WTC11 (cell line): ENCODE measurements around the gene RBM3.

ENCODE experiments used
- ATF3 ChIP-seq: sonication (generic); formaldehyde crosslinking; conservative IDR thresholded peaks from 2 replicates; pipeline ENCODE4 v1.8.1; 2022; ENCODE audit warnings: mild to moderate bottlenecking, missing genetic modification reagents
- EMX1 ChIP-seq: fragments of 250-450 bp; sonication (Bioruptor Pico); IDR thresholded peaks from 2 replicates; pipeline ENCODE4 v1.8.0; 2021; ENCODE audit warnings: mild to moderate bottlenecking
- ESRRA ChIP-seq: sonication (generic); formaldehyde crosslinking; IDR thresholded peaks from 2 replicates; pipeline ENCODE4 v1.8.1; 2022; ENCODE audit warnings: mild to moderate bottlenecking, missing genetic modification reagents, borderline replicate concordance
- RELA ChIP-seq: sonication (generic); formaldehyde crosslinking; IDR thresholded peaks from 2 replicates; pipeline ENCODE4 v1.8.1; 2022; ENCODE audit warnings: missing genetic modification reagents, mild to moderate bottlenecking, borderline replicate concordance
- TEAD4 ChIP-seq: sonication (generic); formaldehyde crosslinking; IDR thresholded peaks from 2 replicates; pipeline ENCODE4 v1.8.0; 2022; ENCODE audit warnings: mild to moderate bottlenecking, missing genetic modification reagents
- TF ChIP-seq, protein P1 (sequence below): fragments of 200-600 bp; IDR thresholded peaks from 2 replicates; pipeline ENCODE4 v1.8.0; 2022; ENCODE audit warnings: antibody characterized with exemption
- TF ChIP-seq, protein P2 (sequence below): sonication (generic); formaldehyde crosslinking; IDR thresholded peaks from 2 replicates; pipeline ENCODE4 v1.8.1; 2023; ENCODE audit warnings: mild to moderate bottlenecking, missing genetic modification reagents
- TF ChIP-seq, protein P3 (sequence below): sonication (generic); formaldehyde crosslinking; IDR thresholded peaks from 2 replicates; pipeline ENCODE4 v1.8.0; 2022; ENCODE audit warnings: mild to moderate bottlenecking, missing genetic modification reagents

DNA sequence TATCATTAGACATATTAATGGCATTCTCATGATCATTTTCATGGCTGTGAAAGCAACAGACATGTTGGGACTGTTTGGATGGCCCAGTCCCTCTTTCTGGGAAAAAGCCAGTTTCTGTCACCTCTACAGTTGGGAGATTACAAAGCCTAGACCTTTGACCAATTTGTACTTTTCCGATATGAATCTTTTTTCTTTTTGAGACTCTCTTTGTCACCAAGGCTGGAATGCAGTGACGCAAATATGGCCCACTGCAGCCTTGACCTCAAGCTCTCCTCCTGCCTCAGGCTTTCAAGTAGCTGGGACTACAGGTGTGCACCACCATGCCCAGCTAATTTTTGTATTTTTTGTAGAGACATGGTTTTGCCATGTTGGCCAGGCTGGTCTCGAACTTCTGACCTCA lies 25.4 kb upstream of the RBM3 start:
- TF ChIP-seq, protein P1, sequence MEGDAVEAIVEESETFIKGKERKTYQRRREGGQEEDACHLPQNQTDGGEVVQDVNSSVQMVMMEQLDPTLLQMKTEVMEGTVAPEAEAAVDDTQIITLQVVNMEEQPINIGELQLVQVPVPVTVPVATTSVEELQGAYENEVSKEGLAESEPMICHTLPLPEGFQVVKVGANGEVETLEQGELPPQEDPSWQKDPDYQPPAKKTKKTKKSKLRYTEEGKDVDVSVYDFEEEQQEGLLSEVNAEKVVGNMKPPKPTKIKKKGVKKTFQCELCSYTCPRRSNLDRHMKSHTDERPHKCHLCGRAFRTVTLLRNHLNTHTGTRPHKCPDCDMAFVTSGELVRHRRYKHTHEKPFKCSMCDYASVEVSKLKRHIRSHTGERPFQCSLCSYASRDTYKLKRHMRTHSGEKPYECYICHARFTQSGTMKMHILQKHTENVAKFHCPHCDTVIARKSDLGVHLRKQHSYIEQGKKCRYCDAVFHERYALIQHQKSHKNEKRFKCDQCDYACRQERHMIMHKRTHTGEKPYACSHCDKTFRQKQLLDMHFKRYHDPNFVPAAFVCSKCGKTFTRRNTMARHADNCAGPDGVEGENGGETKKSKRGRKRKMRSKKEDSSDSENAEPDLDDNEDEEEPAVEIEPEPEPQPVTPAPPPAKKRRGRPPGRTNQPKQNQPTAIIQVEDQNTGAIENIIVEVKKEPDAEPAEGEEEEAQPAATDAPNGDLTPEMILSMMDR, result no peak
- TF ChIP-seq TEAD4 (CRISPR knock-in tag) (no peak), ESRRA (CRISPR knock-in tag) (no peak), EMX1 (no peak), RELA (CRISPR knock-in tag) (no peak), ATF3 (CRISPR knock-in tag) (no peak)
- TF ChIP-seq, protein P2, sequence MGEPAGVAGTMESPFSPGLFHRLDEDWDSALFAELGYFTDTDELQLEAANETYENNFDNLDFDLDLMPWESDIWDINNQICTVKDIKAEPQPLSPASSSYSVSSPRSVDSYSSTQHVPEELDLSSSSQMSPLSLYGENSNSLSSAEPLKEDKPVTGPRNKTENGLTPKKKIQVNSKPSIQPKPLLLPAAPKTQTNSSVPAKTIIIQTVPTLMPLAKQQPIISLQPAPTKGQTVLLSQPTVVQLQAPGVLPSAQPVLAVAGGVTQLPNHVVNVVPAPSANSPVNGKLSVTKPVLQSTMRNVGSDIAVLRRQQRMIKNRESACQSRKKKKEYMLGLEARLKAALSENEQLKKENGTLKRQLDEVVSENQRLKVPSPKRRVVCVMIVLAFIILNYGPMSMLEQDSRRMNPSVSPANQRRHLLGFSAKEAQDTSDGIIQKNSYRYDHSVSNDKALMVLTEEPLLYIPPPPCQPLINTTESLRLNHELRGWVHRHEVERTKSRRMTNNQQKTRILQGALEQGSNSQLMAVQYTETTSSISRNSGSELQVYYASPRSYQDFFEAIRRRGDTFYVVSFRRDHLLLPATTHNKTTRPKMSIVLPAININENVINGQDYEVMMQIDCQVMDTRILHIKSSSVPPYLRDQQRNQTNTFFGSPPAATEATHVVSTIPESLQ, result no peak
- TF ChIP-seq, protein P3, sequence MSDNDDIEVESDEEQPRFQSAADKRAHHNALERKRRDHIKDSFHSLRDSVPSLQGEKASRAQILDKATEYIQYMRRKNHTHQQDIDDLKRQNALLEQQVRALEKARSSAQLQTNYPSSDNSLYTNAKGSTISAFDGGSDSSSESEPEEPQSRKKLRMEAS (CRISPR knock-in tag), result no peak
